ENCODE results near the gene CCDC78.
"Not testable (repeated sequence)": the region's sequence is repeated elsewhere in the genome, so short reads cannot be mapped to it uniquely, and the experiment has no call there.

CCDC78 gene

GRCh38 chr16:722835-723633 lies 3.2 kb downstream of the CCDC78 start:
- DNase-seq: no peak

GRCh38 chr16:721765-722540 lies 4.3 kb downstream of the CCDC78 start:
- peak; percentile 32 for DNase-seq

- DNase-seq: peak; percentile 74
These were observed 5.1 kb downstream of the CCDC78 start, which contains the start of gene ANTKMT for GRCh38 chr16:720990-721764. Gene ANTKMT (plus strand): TSS chr16:721146. CDS start chr16:721275, 129 bp downstream.

- DNase-seq: peak; percentile 22
These were observed 5.7 kb downstream of the CCDC78 start for GRCh38 chr16:720447-720989.

- no peak for DNase-seq
These were observed 6.3 kb downstream of the CCDC78 start for GRCh38 chr16:719815-720446.

- DNase-seq: no peak
These were observed 7.3 kb downstream of the CCDC78 start for GRCh38 chr16:718922-719321.

GRCh38 chr16:718389-718788 lies 7.9 kb downstream of the CCDC78 start:
- no peak for DNase-seq

GRCh38 chr16:717450-718245 lies 8.6 kb downstream of the CCDC78 start:
- no peak for DNase-seq

- no peak for DNase-seq
These were observed 9.4 kb downstream of the CCDC78 start for GRCh38 chr16:716768-717325.

GRCh38 chr16:716200-716568 lies 10.1 kb downstream of the CCDC78 start:
- no peak for DNase-seq

- DNase-seq: no peak
These were observed 10.6 kb downstream of the CCDC78 start for GRCh38 chr16:715477-716199.

- DNase-seq: peak; percentile 79
These were observed 11.4 kb downstream of the CCDC78 start, which contains the start of gene METRN for GRCh38 chr16:714558-715476. Gene METRN (plus strand): TSS chr16:715118. CDS start chr16:715290, 172 bp downstream.

GRCh38 chr16:714079-714478 lies 12.2 kb downstream of the CCDC78 start:
- no peak for DNase-seq

GRCh38 chr16:712740-713250 lies 13.4 kb downstream of the CCDC78 start:
- not testable (repeated sequence) for DNase-seq

GRCh38 chr16:711548-712320 lies 14.5 kb downstream of the CCDC78 start:
- DNase-seq: peak; percentile 70

- DNase-seq: no peak
These were observed 15.2 kb downstream of the CCDC78 start for GRCh38 chr16:711084-711483.

- no peak for DNase-seq
These were observed 15.7 kb downstream of the CCDC78 start for GRCh38 chr16:710500-711075.
